ENCODE measurements around the gene ARID1B.

The ARID1B gene

DNA sequence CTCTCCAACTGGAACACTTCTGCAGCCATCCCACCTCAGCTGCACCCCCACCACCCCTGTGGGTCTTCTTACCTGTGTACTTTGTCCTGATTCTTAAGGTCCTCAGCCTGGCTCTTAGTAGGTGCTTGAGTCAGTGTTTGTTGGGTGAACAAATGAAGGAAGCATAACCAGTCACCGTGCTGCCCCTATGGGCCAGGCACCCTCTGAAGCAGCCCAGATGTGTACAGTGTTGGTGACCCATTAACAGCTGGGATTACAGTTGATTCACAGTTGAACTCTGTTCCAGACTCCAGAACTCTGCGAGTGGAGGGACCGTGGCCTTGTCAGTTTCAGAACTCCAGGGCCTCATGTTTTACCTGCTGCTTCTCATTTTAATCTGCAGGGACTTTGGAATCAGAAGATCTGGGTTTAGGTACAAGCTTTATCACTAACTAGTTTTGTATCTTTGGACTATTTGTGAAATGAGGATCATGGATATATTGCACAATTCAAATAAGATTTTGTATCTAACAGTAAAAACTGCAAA, 342.4 kb downstream of the ARID1B start:
- no peak for DNase-seq

DNA sequence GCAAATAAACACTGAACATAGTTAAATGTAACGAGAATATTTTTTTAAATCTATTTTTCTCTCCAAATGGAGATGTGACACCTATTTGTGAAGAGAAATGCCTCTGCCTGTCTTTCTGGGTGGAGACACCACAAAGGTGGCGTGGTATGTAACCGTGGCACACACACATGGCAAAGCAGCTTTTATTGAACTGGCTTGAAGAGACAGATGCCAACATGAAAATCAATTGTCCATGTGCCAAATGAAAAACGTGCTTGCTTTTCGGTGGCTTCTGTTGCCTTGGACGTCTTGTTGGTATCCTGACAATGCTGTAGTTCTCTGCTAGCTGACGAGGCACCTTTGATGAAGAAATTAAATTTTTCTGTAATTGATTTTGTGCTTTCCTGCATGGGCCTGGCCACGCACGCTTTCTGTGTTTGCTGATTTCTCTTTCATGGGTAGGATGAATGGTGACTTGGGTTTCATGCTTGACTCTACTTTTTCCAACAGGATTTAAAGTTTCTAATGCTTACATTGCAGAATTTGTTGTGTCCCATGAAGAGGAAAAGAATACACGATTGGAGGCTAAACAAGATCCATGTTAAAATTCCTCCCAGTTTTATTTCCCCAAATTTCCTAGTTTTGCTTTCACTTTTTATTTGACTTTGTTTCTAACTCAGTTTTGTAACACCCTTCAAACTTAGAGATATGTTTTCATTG, 343.5 kb downstream of the ARID1B start:
- no peak for DNase-seq

DNA sequence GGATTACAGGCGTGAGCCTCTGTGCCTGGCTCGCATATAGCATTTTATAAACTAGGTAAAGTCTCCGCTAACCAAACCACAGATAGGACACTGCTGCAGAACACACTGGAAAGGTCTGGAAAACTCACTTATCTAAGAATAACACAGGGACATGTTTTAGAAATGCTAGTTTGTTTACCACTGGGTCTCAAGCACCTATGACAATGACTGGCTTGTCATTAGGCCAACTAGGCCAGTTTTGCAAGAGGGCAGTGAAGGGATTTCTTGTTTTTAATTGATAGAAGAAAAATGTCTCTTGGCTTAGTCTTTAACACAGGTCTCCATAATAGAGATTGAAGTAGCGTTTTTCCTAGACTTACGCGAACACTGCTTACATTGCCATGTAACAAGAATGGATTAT, 344.7 kb downstream of the ARID1B start:
- no peak for DNase-seq

DNA sequence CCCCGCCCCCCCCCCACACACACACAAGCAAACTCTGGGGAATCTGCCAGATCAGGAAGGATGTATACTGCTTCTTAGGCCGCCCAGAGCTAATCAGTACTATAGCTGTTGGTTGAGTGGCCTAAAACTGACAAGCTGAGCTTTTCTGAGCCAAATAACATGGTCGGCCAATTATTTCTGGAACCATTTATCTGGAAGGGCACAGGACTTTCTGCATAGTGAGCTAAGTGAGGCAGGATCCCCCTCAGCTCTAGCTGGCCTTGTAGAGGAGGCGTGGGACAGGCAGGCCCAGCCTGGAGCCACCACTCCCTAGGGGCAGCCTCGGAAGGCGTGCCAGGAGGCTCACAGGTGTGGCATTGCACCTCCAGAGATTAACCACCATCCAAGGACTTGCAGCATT, 346.1 kb downstream of the ARID1B start:
- DNase-seq: no peak

DNA sequence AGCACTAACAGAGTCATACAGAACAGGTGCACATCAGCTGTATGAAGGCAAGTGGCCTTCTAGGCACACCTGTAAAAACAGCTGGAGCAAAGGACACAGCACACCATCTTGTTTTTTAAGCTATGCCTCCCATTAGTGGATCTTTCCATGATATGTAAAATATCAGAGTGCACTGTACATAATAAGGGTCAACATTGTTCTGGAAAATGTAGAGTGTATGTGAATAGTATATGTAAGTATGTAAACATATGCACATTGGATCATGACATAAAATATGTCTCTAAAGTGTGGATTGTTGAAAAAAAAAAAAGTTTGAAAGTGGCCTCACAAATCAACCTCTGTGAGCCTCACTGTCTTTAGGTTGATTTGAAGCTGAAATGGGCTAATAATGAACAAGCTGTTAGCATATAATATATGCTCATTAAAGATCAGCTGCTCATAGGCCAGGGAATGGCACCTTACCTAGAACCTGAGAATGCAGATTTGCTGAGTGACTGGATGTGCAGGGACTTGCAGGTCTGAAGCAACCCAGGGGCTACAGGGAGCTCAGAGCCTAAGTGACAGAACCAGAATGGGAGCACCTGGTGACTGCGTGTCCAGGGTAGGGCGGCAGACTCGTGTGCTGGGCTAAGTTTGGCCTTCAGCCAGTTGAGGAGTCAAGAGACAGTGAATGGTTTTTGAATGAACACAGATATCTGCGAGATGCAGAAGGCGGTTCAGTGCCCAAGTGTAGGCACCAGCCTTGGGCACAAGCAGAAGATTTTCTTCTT, 347.5 kb downstream of the ARID1B start:
- DNase-seq: no peak

DNA sequence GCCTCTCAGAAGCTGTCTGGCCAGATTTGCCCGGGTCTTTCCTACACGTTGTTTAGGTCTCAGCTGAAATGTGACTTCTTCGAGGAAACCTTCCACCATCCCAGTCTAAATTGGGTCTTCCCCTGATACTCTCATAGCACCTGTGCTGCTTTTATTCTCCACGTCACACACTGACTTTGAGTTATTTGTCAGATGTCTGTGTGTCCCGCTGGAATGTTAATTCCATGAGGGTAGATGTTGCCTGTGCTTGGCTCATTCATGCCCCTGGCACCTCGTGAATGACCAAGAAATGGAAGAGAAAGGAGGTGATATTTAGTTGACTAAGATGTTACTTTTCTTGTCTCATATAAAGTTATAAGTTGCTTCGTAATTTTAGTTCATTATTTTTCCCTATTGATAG, 348.4 kb downstream of the ARID1B start:
- DNase-seq: no peak

DNA sequence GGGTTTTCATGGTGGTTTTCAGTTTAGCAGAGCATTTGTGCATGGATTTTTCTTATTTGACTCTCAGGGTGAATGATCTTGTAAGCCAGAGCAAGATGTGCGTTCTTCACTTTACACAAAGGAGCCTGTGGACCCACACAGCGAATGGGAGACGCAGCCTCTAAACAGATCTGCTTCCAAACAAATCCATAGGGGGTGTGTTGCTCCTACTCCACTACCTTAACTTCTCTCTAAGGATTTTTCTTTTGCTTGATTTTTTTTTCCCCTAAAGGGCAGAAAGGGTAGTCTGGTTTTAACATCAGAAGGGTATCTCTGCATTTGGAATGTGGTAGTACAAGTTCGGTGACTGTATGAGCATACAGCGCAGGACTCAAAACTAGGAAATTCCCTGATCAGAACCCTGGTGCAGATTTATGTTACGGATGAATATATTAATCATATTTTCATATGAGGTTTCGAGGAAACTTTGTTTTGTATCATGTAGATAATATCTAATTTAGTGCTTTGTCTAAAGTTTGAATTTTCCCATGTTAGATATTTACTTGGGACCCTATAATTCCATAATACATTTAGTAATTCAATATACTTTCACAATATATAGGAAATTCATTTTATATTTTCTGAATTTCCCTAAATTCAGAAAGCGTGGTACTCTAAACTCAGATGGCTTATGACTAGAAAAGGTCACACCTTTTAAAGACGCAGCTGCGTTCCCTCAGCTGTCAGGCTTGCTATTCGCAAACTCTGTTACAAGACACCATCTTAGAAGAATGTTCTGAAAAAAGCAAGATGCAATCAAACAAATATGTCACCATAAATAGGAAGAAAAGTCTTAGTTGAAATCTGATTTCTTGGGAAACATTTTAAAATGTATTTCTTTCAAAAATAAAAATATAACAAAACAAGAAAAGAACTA, 349.3 kb downstream of the ARID1B start:
- no peak for DNase-seq

DNA sequence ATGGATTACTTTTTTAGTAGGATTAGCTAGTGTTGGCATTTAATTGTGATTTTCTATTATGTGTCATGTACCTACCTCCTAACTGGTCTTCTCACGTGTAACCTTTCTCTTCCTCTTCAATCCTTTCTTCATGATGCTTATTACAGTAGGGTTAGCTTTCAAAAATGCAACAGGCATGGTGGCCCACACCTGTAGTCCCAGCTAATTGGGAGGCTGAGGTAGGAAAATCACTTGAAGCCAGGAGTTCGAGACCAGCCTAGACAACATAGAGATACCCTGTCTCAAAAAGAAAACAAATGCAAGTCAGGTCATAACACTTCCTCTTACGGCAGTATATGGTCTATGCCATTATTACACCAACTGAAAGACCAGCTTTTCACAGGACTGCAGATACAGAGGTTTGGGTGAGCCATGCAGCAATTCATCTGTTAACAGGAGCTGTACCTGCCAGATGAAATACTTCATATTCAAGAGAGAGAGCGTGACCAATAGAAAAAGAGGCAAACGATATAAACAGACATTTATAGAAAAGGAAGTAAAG, 351.1 kb downstream of the ARID1B start:
- no peak for DNase-seq

DNA sequence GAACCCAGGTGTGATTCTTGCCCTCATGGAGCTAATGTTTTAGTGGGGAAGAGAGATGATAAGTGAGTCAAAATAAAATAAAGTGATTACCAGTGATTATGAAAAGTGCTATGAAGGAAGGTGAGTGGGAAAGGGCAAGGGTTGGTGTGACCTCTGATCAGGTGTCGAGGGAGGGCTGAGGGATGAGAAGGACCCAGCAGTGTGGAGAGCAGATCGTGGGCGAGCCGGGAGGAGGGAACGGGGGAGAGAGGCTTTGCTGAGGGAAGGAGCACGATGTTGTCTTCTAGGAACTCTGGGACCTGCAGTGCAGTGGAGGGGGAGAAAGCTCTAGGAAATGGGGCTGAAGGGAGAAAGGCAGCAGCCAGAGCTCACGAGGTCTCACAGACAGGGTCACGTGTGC, 354.1 kb downstream of the ARID1B start:
- DNase-seq: no peak

DNA sequence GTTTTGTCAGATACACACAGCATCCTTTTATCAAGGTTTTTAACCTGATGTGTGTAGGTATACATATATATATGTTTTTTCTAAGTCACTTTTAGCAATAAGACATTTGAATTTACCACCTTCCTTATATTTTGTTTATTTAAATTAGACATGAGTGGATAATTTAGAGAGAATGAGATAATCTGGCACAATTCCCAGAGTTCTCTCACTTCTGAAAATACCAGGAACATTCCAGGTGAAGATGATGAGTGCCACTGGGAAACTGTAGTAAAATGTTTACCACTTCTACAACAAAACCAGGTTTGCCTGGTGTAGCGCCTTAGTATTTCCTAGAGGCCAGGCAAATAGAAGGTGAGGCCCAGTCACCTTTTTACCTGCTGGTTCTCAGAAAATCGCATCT, 356.7 kb downstream of the ARID1B start:
- DNase-seq: no peak

DNA sequence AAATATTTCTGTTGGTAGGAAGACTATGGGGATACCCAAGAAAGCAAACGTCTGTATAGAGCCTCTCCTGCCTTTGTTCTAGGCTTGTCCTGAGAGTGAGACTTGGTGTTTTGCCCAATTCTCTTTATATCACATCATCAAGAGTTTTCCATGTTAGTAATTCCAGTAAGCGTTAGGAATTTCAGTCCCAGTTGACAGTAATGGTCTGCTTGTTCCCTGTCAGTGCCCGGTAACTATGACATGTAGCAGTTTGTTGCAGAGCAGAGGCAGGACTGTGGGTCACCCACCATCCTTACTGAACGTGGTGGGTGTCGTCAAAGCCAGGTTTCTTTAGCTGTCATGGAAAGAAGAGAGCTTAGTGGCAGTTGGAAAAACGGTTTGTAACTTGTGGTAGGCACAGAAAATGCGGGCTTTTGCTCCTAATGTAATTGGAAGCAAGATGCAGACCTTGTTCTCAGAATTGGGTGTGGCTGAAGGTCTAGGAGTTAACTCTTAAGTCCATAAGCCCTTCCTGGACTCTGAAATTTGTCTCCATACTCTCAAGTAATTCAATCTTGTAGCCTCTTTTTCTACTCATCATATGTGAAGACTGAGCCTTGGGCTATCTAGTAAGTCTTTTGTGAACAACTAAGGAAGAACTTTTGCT, 357.3 kb downstream of the ARID1B start:
- no peak for DNase-seq

DNA sequence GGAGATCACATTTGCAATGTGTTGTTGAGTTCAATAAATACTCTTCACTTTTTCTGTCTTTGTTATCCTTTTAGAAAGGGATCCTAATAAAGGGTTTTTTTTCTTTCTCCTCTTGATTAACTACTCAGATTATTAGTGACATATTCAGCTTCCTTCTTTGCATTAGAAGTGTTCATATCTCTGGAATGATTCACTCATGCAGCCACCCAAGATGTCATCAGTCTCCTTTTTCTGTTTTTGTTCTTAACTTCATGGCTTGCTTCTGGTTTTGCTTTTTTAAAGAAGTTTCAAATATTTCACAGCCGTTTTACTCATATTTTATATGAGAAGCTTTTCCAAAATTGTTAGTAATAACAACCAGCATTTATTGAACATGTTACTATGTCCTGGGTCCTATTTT, 358.5 kb downstream of the ARID1B start:
- DNase-seq: no peak

DNA sequence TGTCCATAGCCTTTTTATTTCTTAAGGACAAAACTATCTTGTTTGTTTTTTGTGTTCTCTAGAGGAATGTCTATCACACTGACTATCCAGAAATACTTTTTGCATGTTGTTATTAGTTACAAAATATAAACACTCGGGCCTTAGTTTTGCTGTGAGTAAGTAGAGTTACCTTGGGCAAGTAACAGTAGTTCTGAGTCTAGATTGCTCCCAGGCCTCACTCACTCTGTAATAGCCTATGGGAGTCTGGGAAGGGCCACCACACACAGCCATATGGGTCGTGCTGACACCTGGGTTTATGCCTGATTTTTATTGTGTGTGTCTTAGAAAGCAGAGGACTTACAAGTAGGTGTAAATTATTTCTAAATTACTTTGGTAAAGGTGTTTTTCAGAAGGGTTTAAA, 360.3 kb downstream of the ARID1B start:
- no peak for DNase-seq

DNA sequence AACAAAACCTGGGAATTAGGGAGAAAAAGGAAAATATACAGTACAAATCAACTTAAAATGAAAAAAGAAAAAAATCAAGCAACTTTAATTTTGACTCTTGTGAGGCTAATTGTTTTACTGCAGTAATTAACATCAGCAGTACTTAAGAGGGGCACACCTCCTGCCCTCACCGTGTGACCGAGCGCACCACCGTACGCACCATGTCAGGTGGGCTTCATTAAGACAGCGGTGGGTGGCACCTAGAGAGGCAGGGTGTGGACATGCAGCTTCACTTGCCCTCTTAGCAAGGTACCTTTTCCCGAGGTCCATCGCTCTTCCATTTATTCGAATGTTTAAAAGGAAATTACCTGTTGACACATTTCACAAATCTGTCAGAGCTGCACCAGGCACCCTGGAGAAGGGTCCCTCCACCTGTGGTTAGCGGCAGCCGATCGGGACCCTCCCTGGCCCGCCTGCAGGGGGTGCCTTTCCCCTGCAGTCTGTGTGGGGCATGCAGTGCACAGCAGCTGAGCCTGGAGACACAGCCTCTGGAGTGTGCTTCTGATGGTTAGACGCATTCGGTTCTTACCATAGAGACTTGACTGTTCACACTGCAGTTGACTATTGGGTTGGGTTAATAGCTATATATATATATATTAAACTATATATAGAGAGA, 362.0 kb downstream of the ARID1B start:
- DNase-seq: no peak

DNA sequence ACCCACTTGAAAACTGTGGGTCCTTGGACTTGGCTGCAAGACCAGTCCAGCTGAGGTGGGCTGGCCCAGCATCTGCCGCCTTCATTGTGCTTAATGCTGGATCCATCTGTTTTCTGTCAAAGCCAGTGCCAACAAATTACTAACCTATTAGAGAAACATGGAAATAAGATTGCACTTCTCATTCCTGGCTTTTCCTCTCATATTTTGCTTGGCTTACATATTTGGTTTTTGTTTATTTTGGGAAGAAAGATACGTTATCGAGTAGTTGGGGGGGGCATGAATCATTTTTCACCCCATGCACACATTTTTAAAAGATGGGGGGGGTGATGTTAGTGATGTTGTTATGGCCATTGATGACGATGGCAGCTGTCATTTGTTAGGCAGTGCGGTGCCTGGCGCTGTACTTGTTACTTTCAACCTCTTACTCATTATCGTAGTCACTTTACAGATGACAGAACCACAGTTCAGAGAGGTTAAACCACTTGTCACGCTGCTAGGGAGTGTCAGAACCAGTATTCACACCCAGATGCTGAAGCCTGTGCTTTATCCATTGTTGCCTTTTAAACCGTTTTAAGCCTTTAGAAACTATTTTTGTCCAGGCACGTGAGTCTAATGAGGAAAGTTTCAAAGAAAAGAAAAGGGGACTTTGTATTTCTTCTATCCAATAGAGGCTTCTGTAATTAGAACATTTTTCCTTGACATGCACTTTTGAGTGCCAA, 366.2 kb downstream of the ARID1B start:
- DNase-seq: no peak

DNA sequence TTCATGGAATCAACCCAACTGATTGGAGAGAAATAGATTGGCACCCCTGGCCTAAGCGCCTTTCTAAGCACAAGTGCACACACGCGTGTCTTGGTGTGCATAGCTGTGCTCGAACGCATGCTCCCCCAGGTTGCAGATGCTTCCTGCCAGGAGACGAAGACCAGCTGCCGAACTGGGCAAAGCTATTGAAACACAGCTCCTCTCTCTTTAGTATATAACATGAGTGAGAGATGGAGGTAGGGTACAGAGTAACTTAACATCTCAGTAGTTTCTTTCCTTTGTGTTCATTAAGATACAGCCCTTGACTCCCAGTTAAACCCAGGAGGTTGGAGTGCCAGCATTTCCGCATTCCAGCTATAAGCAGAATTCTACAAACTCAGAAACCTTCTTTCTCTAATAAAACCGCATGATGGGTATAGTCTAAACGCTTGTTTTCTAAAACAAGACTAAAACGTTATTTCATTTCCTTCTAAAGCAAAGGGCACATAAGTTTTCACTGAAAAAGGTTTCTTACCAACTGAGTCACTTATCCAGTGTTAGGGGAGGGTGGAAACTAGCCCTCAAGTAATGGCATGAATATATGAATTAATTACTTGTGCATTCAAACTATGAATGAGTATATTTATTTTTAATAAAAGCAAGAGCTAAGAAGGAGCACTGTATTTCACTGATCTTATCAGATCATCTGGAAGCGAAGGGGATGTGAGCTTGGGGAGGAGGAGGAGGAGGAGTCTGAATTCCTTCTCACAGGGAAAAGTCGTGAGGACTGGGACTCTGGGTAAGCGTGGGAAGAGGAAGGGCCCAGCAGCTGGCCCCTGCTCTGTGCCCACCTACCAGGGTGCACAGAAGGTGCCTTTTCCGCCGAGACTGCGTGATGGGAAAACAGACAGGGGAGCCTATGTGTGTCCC, 367.0 kb downstream of the ARID1B start:
- DNase-seq: no peak

DNA sequence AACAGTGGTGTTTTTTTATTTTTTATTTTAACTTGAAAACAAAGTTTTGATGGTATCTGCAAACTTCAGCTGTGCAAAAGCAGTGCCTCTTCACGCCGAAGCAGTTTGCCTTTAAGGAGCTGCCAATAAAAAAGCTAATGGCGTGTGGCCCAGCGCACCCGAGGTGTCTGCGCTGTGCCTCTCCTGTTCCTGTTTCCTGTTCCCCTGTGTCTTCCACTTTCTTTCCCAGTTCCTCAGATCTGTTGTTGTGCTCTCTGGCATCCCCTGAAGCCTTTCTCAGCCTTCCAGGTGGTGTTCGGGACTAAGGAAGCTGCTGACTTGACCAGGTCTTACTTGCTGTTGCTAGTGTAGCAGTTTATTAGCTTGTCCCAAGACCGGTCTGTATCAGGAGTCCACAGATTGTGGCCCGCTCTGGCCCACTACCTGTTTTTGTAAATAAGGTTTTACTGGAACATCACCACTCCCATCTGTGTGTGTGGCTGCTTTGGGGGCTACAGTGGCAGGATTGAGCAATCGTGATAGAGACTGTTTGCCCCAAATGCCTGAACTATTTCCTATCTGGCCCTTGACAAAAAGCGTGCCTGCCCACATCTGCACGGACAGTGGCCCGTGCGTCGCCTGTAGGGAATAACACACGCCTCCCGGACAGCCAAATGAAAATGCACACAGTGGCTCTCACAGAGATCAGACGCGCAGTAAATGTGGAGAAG, 367.8 kb downstream of the ARID1B start:
- DNase-seq: no peak

DNA sequence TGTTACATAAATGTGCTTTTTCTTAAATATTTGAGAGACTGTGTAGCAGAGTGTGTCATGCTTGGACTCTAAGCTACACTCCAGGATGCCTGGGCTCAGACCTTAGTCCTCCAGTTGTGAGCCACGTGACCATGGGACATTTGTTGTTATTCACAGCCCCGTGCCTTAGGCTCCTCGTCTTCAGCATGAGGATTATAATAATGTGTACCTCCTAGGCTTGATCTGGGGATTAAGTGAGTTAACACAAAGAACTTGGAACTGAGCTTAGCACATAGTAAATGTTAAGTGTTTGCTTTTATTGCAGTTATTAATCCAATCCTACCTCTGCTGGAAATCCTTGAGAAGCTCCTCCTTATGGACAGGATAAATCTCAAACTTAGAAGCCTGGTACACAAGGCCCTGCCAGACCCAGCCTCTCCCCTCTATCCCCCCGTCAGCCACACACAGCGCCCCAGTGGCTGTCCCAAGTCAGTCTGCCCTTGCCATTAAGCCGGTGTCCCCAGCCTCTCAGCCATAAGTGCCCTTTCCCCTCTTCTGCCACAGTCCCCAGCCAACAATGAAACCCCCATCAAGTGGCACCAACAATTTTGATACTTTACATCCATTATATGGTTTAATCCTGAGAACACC, 368.6 kb downstream of the ARID1B start:
- DNase-seq: no peak
